HG02943 (cell line): Measurements from ENCODE around the gene SNTN.
"Not testable (repeated sequence)": the region's sequence is repeated elsewhere in the genome, so short reads cannot be mapped to it uniquely, and the experiment has no call there.

Experiments used
- ATAC-seq: cut with Tn5 transposase; IDR thresholded peaks from one replicate; pipeline ENCODE4 v1.9.1; 2021; ENCODE audit warnings: mild to moderate bottlenecking, low read depth, moderate library complexity; ENCODE audit not compliant: unreplicated experiment

The SNTN gene

DNA sequence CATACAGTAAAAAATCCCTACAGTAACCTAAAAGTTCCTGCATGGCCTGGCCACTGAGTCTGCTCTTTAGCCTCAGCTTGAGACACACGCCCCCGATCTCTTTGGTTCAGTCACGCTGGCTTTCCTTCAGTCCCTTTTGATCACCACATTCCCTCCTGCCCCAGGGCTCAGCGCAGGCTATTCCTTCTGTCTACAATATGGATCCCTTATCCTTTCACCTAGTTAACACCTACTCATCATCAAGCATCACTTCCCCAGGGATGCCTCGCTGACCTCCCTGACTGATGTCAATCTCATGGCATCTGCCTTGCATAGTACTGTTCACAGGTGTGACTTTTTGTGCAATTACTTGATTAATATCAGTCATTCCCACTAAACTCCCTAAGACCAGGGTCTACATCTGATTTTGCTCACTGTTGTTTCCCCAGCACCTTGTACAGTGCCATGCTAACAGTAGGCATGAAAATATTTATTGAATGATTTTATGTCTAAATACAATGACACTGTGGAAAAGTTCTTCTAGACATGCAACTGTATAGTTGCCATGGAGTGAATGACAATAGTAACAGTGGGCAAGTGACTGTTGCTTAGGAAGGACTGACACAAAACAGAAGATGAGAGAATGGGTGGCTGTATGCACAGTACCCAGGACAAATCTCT is at the start of gene SNTN:
TSS of gene SNTN (plus strand) at position 610 of the 660 bp plus-strand sequence. CDS start at position 623, 13 bp downstream.
- ATAC-seq: no peak

DNA sequence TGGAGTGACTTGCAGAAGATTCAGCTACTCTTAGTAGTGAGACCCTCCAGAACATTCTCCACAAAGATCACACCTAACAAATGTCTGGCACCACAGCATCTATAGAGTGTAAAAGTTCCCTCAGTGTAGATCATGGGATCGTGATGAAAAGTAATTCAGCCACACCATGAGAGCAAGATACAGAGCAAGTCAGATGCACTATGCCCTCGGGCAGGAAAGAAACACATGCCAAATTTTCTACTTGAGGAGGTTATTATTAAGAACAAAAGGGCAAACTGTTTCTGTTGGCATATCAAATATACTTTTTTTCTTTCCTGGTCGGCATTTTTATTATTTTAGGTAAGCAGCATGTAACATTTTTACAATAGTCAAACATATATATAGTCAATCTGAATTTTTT is 44.8 kb upstream of the SNTN start:
- ATAC-seq: no peak

DNA sequence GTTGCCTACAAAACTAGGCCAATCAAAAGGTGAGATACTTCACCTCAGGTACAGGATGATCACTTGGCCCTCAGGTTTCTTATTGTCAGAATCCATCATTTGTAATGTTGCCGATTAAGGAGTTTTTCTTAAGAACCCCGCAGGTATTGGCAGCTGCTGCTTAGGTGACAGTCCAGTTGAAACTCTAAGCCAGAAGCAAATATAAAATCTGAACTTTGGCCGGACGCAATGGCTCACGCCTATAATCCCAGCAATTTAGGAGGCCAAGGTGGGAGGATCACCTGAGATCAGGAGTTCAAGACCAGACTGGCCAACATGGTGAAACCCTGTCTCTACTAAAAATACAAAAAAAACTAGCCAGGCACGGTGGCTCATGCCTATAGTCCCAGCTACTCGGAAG is 43.1 kb upstream of the SNTN start:
- no peak for ATAC-seq

DNA sequence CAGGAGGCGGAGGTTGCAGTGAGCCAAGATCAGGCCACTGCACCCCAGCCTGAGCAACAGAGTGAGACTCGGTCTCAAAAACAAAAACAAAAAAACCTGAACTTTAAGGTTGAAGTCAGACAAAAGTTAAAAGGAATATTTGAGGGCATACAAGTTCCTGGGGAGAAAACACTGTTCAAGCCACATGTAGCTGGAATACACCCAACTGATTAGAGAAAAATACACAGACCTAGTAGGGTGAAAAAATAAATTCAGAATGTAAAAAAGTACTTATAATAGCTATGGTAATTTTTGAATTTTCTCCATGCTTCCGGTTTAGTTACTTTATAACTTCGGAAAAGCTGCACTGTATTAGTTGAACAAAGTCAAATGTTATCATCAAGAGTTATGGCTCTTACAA is 42.6 kb upstream of the SNTN start:
- no peak for ATAC-seq

DNA sequence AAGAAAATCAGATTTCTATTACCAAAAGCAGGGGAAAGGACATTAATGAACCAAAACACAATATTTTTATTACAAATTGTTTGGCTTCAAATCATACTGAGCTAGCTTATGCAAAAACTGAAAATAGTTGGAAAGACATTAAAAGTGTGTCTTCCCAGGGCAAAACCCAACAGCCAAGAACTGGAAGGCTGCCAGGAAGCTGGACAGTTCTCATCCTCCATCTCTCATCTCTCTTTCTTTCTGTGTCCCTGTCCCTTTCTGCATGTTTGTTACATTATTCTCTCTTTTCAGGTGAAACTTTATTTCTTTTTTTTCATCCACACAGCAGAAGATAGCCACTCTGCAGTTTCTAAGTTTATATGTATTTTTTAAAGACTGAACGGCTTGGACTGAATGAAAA is 41.1 kb upstream of the SNTN start:
- no peak for ATAC-seq

DNA sequence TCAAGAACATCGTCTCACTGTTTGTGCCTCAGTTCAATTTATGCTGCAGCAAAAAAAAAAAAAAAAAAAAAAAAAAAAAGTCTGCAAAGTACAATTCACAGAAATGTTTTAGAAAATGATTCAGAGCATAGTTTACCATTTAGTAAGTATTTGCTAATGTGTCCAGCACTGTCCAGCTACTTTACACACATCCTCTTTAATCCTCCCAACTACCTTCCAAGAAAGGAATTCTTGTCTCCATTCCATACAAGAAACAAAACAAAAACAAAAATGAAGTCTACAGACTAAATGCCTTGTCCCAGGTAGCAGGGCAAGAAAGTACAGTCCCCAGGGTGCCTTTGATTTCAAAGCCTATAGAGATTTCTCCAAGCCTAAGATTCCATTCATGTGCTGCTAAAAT is 38.9 kb upstream of the SNTN start:
- no peak for ATAC-seq

DNA sequence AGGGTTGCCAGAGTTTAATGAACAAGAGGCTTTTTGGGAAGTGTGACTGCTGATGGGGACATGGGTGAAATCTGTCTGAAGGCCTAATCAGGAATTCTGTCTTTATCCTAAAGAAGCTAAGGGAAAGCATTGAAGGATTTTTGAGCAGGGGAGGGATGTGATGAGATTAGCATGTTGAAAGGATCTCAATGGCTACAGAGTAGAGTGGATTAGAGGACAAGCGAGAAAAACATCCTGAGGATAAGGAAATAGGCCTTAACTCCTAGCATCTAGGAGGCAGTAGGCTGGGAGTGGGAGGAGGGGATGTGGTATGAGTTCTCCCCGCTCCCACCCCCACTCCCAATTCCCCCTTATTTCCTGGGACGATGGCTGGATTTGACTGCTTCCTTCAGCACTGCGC is 35.1 kb upstream of the SNTN start:
- no peak for ATAC-seq

DNA sequence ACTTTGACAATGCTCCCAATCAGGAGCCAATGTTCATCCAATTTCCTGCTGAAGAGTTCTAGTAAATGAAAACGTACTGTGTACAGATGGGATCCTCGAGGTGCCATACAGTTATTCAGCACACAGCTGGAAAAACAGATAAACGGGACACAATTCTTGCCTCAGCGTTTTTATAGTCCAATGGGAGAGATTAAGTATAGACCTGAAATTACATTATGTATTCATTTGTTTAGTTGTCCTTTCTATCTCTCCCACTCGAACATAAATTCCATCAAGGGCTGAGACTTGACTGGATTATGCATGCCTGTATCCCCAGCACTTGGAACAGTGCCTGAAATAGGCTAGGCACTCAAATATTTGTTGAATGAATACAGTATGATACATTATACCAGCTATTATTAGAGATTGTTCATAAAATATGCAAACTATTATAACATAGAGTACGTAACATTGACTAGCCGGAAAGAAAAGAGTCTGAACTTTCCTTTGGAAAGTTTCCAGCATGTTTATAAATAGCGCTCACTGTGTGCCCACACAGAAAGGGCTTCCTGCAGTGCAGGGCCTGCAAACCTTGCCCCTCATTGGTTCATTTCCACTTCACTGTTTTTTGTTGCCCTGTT is 27.4 kb upstream of the SNTN start:
- ATAC-seq: no peak

DNA sequence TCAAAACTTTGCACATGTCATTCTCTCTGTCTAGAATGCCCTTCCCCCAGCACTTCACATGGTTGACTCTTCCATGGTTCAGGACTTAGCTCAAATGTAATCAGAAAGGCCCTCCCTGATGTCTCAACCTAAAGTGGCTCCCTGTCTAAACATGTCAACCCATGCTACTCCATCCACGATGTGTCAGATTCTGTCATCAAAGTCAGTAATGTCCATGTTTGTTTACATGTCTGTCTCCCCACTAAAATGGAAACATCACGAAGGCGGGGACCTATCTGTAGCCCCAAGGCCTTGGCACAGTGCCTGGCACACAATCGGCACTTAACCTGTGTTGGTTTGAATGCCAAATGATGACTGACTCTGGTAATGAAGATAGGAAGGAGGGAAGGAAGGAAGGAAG is 20.8 kb upstream of the SNTN start:
- no peak for ATAC-seq

DNA sequence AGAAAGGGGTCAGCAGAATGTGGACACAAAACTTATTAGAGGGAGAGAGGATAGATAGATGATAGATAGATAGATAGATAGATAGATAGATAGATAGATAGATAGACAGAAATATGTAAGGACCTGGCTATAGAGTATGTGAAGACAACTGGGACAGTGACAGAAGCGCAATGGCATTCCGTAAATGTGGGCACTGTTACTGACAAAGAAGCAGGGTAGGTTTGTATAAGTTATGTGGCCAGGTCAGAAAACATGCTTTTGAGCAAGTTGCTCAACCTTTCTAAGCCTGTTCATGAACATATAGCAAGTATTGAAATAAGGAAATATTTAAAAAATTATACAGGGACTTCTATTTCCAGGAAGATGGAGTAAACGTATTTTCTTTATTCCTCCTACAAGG is 17.3 kb upstream of the SNTN start:
- ATAC-seq: no peak

DNA sequence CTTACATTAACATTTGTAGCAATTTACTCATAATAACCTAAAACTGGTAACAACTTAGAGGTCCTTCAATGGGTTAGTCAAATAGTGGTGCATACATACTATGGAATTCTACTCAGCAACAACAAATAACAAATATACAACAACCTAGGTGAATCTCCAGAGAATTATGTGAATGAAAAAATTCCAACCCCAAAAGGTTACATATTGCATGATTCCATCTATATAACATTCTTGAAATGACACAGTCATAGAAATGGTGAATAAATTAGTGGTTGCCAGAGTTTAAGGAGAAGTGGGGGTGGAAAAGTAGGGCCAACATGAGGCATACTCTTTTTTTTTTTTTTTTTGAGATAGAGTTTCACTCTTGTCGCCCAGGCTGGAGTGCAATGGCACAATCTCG is 12.7 kb upstream of the SNTN start:
- ATAC-seq: no peak

DNA sequence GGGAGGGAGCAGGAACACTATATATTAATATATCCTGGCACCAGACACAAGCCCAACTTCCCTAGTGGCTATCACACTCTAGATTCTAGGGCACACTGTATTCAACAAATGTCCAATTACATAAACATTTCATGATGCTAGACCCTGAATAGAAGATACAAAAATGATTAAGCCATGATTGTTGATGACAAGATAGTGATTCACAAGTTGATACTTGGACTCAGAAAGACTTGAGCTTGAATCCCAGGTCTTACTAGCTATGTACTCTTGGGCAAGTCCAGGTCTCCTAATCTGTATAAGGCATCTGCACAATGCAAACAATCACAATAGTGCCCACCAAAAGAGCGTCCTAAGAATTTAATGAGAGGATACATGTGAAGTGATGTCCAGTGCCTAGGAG is 10.0 kb upstream of the SNTN start:
- ATAC-seq: no peak

DNA sequence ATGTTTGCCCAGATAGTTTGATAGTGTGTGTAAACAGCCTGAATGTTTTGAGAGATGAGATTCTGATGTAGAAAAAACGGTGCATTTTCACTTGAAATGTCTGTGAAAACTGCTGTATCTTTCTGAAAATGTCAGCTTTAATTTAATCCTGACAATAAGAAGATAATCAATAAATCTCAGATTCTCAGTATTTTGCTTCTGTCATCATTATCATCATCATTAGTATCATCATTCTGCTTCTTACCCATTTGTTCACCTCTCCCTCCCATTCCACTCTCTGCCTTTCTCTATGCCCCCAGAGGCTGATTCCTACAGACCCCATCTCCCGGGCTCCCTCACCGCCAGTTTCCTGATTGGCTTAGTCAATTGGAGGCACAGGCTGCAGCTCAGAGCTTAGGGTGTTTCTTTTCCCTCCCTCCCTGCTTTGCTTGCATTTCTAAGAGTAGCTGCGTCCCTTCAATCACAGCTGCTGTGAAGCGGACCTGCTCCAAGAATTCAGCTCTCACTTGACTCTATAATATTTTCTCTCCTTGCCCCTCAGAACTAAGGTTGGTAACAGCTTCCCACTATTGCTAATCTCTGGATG is 8.2 kb upstream of the SNTN start:
- ATAC-seq: no peak

DNA sequence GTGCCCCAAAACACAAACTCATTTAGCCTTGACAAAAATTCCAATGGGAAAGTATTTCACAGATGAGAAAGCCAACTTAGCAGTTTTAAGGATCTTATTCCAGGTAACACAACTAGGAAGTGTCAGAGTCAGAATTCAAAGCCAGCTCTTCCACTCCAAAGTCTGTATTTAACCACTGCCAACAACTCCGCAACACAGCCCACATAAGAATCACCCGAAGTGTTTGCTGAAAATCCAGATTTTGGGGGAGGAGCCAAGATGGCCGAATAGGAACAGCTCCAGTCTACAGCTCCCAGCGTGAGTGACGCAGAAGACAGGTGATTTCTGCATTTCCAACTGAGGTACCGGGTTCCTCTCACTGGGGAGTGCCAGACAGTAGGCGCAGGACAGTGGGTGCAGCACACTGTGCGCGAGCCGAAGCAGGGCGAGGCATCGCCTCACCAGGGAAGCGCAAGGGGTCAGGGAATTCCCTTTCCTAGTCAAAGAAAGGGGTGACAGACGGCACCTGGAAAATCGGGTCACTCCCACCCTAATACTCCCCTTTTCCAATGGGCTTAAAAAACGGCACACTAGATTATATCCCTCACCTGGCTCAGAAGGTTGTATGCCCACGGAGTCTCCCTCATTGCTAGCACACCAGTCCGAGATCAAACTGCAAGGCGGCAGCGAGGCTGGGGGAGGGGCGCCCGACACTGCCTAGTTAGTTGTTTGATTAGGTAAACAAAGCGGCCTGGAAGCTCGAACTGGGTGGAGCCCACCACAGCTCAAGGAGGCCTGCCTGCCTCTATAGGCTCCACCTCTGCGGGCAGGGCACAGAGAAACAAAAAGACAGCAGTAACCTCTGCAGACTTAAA is 7.3 kb upstream of the SNTN start:
- ATAC-seq: not testable (repeated sequence)

DNA sequence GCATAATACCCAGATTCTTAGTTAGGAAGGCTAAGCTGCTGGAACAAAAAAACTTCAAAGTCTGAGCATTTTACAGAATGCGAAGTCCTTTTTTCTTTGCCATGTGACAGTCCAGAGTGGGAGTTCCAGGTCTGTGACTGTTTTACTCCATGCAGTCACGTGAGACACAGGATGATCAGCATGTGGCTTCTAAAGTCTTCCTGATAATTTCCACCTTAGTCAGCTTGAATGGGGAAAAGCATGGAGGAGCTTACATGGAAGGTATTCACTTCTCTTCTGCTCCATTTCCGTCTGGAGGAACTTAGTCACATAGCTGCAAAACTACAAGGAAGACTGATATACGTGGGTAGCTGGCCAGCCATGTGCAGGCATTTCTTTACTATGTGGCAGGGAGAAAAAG is 1.7 kb downstream of the SNTN start:
- ATAC-seq: no peak

DNA sequence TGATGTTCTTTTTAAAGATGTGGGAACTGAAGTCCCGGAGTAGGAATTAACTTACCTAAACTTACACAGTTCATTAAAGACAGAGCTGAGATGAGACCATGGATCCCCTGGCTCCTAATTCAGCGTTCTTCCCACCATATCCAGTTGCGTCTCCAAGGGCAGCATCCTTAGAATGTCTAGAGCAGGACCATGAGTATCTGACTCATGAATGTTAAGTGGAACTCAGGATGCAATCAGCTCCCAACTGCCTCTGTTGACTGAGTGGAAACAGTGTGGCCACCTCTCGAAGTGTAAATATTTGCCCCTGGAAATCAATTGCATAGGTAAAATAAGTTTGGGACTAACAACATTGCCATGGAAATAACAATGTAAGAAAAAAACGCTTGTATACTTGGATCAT is 2.5 kb downstream of the SNTN start:
- no peak for ATAC-seq

DNA sequence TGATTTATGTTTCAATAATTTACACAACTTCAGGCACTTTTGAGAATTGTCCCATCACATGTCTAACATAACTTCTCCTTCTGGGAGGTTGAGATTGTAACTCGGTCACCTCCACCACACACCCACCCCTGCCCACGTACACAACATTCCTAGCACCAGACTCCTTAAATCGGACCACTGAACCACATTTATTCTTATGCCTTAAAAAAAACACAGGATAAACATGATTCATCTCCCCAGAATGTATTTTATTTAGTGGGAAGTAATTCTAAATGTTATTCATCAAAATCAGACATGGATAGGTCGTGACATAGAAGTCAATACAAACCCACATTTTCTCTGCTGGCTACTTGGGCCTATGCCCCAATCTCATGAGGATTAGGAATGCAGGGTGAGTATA is 3.0 kb downstream of the SNTN start:
- no peak for ATAC-seq

DNA sequence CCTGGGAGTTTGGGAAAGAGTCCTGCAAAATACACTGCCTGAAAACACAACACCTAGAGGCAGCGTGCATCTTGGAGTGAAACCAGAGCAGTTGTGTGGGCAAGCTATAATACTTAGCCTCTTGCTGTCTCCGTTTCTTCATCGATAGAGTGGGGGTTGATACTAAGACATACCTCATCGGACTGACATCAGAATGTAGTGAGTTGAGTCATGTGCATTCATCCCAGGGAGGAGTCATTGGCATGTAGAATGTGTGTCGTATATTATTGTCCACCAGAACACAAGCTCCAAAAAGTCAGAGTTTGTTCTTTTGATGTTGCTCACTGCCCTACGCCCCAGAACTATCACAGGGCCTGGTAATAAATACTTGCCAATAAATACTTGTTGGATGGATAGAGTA is 4.3 kb downstream of the SNTN start:
- ATAC-seq: no peak

DNA sequence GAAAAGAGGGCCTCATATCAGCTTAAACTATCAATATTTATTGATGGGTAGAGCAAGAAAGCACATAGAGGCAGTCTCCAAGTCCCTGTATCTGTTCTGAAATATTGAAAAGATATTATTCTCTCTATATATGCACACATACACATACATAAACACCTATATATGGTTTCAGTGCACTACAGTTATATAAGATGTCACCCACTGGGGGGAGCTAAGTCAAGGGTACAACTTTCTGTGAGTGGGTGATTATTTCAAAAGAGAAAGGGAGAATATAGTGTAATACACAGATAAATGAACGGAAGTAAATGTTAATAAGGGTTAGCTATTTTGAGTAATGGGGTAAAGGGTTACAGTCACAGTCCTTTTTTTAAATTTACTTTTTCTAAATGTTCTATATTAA is 8.8 kb downstream of the SNTN start:
- no peak for ATAC-seq

DNA sequence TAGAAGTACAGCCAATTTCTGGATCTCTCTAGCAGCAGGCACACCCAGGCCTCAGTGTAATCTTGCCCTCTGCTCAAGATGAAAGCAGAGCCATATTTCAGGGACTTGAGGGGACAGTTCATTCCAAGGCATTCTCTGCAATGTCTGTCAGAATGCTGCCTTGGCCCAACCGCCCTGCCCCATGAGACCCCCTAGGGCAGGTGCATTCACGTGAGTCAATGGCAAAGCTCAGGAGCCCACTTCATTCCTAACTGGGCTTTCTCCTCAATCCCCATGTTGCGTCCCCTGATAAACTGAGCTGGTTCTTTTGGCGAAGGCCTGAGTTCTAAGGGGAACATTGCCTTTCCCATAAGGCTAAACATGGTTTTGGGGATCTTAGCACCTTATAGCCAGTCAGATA is 9.5 kb downstream of the SNTN start:
- ATAC-seq: no peak

DNA sequence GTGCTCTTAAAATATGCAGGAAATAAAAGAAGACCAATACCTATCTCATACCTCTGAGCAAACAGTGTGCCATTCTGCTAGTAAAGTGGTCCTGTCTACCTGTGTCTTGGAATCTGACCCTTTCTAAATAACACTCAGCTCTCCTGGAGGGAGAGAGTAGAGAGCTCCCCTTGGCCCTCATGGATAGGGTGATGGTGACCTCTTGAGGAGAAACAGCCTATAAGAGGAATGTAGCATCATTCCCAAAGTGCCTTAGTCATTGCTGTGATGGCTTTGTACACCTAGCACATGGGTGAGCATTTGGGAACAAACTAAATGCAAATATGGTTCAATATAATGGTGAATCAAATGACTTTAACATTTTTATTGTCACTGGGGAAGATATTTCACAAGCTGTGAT is 10.0 kb downstream of the SNTN start:
- ATAC-seq: no peak
